GM21447 (cell line): ENCODE data around the gene TCF15.
"Not testable (repeated sequence)": the region's sequence is repeated elsewhere in the genome, so short reads cannot be mapped to it uniquely, and the experiment has no call there.

Experiments used
- ATAC-seq: cut with Tn5 transposase; IDR thresholded peaks from one replicate; pipeline ENCODE4 v1.9.1; 2021; ENCODE audit not compliant: unreplicated experiment

TCF15 gene

DNA sequence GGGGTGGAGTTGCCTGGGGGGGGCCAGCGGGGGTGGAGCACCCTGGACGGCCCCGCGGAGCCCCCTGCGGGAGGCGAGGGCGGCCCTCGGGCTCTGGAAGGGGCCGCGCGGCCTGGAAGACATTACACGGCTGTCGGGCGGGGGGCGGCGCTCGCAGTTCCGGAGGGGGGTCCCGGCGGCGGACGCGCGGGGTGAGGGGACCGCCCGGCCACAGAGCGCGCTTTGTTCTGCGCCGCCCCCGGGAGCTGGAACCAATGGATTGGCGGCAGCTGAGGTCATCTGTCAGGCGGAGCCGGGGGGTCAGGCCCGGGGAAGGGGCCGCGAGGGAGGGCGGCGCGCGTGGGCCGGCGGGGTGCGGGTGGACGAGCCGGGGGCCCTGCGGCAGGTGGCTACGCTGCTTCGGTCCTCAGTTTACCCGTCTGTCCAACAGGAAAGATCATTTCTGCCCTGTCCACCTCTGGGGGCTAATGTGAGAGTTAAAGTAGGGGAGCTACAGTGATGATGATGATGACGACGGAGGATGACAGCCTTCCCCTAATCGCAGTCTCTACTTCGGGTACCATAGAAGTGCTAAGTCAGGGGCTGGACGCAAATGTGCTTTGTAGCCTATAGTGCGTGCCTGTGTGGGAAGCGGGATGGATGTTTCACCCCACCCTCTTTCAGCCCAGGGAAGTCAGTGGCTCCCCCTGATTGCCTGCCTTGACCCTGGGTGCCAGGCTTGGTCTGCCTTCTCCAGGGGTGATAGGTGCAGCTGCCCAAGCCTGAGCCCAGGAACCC is 32.5 kb upstream of the TCF15 start:
- no peak for ATAC-seq

DNA sequence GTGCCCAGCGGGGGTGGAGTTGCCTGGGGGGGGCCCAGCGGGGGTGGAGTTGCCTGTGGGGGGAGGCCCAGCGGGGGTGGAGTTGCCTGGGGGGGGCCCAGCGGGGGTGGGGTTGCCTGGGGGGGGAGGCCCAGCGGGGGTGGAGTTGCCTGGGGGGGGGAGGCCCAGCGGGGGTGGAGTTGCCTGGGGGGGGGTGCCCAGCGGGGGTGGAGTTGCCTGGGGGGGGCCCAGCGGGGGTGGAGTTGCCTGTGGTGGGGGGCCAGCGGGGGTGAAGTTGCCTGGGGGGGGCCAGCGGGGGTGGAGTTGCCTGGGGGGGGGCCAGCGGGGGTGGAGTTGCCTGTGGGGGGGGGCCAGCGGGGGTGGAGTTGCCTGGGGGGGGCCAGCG is 31.9 kb upstream of the TCF15 start:
- ATAC-seq: not testable (repeated sequence)

DNA sequence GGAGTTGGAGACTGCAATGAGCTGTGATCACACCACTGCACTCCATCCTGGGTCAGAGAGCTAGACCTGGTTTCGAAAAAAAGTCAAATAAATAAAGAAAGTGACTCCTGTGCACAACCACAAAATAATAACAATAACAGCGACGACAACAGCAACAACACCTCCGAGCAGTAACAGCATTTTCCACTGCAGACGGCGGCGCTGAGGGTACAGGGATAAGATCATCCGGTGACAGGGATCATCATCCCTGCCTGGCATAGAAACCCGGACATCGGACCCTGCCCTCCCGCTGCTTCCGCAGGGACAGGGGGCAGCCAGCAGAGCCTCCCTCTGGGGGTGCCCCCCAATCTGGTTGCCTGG is 31.4 kb upstream of the TCF15 start:
- ATAC-seq: no peak

DNA sequence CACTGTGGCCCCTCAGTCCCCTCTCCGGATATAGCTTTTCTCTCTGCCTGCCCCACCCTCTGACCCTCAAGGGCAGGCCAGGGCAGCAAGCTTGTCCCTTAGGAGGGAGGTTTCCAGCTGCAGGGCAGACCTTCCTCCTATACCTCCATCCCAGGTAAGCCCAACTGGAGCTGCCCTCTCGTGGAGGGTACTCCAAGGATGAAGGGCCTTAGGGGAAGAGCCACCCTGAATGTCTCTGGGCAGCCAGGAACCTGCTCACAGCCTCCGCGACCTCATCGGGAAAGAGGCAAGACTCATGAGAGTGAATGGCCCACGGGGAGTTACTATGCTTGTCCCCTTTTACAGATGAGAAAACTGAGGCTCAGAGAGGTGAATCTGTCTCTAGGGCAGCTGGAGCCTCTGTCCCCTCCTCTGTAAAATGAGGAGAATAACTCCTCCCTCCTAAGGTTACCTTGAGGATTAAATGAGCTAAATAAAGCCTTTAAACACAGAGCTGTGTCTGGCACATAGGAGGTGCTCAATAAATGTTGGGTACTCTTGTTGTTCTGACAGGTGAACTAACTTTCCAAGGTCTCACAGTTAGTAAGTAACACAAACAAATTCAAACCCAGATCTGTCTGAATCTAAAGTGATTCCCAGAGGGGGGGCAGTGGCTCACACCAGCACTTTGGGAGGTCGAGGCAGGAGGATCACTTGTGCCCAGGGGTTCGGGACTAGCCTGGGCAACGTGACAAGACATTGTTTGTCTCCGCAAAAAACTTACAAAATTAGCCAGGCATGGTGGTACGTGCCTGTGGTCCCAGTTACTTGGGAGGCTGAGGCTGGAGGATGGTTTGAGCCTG is 30.8 kb upstream of the TCF15 start:
- ATAC-seq: no peak

DNA sequence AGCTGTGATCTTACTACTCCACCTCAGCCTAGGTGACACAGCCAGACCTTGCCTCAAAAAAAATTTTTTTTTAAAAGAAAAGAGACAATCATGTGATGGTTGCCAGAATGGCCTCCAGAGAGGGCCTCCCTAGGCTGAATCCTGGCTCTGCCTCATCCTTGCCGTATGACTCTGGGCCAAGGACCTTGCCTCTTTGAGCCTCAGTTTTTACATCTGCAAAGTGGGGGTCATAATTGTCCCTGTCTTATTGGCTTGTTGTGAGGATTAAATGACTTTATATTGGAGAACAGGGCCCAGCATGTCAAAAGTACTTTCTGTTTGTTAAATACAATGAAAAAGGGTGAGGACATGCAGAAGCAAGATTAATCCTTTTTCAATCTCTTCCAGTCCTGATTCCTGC is 28.5 kb upstream of the TCF15 start:
- no peak for ATAC-seq

DNA sequence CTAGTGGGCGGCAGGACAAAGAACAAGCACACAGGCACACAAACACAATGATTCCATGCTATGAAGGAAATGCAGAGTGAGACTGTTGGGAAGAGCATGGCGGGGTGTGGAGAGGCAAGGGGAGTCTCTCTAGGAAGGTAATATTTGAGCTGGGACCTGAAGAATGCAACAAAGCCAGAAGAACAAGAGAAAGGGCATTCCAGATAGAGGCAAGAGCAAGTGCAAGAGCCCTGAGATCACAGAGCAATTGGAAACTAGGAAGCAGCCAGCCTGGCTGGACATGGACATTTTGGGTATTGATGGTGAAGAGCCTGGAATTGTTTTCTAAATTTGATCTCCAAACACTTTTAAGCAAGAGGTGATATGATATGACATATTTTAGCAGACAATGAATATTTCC is 27.4 kb upstream of the TCF15 start:
- no peak for ATAC-seq

DNA sequence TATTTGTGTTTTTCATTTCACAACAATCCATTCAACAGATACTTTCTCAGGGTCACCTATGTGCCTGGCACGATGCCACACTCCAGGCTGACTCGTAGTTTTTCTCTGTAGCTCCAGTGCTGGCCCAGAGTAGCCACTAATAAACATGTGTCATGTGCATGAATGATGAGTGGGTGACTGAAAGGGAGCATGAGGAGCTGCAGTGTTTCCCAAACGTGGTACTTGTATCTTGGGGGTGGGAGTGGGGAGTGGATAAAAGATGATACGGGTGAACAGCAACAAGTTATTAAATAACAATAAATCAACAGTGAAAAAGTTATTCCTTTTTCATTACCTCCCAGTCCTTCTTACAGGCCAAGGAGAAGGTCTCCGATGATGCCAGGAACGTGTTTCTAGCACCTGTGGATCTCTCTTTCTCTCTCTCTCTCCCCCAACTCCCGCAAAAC is 25.8 kb upstream of the TCF15 start:
- ATAC-seq: no peak

DNA sequence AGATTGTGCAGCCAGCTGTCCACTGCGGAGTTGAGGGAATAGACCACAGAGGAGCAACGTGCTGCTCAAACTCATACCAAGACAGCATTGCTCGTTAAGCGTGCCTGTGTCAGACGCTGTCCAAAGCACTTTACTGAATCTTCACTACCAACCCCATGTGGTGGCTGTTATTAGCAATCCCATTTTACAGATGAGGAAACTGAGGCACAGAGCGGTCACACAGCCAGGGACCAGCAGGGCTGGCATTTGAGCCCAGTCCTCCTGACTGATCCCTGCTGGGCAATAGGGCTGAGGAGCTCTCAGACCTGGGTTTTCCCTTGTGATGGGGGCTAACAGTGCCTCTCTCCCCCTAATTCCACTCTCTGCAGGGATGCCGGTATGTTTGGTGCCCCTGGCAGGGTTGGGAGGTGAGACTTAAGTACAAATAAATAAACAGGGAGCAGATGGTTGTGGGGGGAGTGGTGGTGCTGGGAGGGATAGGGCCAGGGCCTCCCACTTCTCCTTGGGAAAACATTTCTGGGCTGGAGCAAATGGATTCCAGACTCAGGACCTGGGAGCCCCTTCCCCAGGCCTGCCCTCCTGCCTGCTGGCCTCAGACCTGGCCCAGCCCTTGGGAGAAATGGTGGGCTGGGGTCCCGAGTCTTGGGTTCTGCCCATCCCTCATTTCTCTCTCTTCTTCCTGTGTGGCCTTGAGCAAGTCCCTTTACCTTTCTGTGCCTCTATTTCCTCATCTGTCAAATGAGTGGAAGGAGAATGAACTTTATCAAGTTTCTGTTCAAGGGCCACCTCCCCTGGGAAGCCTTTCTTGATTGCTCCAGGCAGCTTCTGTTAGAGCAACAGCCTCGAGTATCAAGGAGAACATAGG is 25.2 kb upstream of the TCF15 start:
- no peak for ATAC-seq

DNA sequence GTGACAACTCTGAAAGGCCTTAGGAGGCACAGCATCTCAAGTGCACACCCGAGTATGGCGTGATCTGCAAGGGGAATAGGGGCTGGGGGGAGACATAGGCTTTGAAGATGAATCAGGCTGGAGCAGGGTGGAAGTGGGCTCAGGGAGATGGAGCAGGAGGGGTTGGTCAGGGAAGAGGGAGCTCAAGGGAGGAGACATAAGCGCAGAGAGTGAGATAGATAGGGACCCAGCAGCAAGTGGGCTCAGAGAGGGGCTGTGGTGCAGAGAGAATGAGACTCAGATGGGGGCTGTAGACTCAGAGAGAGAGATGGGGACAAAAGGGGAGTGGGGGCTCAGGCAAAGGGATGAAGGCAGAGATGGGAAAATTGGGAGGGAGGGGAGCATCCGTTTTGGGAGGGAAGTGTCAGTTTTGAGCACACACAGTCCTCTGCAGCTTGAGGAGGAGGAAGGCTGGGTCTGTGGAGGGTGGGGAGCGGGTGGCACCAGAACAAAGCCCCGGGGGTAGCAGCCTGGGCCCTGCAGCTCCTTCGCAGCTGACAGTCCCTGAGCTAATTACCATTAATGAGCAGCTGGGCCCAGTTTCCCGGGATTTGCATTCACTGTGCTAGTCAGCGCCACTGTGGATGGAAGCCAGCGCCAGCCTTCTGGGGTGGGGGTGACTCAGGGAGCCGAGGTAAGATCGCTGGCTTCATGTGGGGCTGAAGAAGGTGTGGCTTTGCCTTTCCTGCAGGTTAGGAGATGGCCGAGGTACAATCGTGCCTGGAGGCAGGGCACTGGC is 24.2 kb upstream of the TCF15 start:
- ATAC-seq: no peak

DNA sequence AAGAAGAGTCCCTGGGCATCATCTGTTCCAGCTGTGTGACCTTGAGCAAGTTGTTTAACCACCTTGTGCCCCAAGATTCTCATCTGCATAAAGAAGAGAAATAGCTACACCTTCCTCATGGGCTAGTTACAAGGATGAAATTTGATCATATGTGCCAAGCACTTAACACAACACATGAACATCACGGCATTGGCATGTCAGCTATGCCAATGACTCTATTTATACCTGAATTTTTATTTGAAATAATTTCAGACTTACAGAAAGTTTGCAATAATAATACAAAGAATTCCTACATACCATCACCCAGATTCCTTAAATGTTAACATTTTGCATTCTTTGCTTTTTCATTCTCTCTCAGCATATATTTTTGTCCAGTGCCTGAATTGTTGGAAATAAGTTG is 21.0 kb upstream of the TCF15 start:
- no peak for ATAC-seq

DNA sequence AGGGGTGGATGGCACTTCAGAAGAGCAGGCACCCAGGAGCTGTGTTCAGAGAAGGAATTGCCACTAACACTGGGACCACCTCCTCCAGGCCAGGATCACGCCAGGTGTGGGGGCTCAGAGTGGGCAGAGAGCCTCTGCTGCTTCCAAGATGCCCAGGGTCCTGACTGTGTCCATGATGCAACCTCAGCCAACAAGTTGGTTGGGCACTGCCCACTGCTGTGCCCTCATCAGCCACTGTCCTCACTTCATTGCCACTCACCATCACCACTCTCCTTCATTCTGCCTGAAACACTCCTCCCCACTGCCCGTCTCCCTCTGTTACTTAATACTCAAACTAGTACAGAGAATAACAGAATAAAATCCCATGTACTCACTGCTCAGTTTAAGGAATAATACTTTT is 16.5 kb upstream of the TCF15 start:
- no peak for ATAC-seq

DNA sequence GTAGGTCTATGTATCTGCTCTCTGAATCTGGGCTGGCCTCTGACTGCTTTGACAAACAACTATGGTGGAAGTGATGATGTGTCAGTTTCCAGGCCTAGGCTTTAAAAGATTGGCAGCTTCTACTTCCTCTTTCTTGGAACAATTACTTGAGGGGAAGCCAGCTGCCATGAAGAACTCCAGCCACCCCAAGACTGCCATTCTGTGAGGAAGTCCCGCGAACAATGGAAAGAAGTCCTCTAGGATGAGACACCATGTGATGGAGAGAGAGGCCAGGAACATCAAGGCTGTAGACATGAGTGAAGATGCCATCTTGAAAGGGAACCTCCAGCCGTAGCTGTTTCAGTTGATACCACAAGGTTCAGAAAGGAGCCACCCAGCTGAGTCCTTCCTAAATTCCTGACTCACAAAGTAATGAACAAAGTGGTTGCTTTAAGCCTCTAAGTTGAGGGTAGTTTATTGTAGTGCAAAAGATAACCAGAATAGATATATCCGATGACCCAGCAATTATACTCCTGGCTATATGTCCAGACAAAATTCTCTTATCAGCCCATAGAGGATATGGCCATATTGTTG is 15.3 kb upstream of the TCF15 start:
- ATAC-seq: no peak

DNA sequence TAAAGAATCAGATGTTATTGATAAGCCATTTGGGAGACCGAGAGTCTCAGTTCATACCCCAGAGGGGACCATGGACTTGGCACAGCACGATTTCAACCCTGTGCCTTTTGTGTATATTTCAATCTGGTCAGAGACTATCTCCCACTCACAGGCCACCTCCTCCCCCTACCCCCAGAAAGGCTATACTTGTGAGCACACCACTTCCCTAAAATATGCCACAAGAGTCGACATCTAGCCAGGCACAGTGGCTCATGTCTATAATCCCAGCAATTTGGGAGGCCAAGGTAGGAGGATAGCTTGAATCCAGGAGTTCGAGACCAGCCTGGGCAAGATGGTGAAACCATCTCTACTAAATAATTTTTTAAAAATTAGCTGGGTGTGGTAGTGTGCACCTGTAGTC is 13.6 kb upstream of the TCF15 start:
- no peak for ATAC-seq

DNA sequence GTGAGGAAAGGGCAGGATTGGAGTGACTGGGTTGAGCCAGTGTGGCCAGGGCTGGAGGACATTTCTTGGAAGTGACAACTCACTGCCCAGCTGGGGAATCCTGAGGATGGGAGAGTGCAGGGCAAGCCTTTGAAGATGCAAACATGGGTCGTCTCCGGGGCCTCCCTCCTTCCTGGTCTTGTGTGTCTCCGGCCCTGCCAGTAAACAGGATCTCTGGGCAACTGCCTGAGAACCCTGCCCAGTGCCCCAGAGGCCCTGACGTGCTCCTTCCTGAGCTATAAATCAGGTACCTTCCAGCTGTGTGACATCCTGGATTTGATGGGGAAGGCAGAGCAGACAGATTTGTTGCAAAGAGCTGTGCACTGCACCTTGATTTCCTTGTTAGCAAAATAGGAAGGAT is 12.9 kb upstream of the TCF15 start:
- no peak for ATAC-seq

DNA sequence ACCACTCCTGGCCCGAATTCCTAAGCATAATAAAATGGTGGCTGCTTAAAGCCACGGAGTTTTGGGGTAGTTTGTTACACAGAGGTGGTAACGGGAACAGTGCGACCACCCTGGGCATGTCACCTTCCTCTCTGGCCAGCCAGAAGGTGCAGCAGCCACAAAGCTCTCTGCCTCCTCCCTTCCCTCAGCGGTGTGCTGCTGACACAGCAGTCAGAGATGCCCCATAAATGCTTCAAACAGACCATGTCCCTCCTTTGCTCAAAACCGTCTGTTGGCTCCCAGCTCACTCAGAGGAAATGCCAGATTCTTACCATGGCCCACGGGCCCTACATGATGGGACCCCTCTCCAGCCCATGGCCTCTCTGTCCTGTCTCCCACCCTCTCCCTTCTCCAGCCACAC is 12.1 kb upstream of the TCF15 start:
- no peak for ATAC-seq

DNA sequence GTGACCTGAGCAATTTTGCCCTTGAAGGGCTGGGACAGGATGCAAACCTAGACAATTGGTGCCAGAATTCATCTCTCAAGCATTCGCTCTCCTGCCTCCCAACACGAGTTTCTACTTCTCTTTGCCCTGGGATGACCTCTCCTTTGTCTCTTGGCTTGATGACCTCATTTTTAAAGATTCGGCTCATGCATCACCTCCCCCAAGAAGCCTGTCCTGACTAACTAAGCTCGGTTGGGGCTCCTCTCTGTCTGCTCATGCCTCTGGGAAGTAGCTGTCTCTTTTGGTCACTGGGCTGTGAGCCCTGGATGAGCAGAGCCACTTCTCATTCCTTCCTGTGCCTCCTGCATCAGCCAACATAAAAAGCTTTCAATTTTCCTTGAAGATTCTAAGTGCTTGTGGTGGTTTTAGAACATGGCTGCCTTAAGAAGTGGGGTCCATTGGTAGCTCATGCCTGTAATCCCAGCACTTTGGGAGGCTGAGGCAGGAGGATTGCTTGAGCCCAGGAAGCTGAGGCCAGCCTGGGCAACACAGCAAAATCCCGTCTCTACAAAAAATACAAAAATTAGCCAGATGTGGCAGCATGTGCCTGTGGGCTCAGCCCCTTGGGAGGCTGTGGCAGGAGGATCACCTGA is 11.1 kb upstream of the TCF15 start:
- no peak for ATAC-seq

DNA sequence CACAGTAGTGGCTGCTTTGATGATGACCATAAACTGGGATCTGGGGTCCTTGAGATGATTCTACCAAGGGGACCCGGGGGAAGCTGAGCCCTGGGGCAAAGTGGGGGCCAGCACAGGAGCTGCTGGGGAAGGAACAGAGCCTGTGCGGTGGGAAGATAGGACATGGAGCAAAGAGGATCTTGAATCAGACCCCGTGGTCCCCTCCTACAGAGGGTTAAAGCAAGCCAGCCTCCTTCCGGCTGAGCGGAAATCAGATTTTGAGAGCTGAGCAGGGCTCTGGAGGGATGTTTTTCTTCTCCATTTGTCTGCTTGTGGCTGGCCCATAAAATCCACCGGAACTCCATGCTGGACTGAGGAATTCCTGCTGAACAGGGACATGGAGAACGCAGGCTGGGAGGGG is 10.1 kb upstream of the TCF15 start:
- no peak for ATAC-seq

DNA sequence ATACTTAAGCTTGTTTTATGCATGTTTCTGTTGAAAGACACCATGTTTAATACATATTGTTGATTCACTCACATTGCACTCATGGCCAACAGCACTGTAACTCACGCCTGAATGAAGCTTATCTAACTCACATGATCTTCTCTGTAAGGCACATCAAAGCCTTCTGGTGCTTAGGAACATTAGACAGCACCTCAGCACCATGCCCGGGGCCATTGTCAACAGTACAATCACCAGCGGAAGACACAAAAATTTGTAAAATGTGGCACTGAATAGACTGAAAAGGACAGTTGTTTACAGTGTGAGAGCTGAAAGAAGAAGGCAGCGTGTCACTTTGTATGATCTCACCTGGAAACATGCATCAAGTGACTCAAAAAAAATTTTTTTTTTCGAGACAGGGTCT is 8.9 kb upstream of the TCF15 start:
- no peak for ATAC-seq

DNA sequence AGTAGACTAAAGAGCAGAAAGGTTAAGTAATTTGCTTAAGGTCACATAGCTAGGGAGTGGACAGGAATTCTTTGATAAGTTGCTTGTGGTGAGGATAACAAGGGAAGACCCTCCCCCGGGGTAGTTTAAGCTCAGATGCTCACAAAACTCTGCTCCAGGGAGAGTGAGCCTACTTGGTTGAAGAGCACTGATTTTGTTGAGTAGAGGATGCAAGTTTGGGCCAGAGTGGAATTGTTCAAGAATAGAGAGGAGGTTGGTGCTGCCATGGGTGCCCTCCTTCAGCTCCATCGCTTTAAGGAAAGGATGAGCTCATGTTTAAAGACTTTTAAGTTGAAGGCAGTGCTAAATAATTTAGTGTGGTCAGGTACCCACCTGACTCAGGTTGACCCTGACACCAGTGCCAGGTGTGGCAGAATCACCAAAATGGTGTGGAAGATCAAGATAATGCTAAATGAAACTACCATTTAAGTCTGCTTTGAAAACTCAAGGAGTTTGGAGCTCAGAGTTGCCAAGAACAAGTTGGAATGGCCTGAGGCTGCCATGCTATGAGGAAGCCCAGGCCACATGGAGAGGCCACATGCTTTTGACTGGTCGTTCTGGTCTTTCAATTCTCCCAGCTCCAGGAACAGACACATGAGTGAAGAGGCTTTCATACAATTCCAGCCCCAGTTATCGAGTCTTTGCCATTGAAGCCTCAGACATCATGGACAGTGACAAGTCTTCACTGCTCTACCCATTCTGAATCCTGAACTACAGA is 8.0 kb upstream of the TCF15 start:
- ATAC-seq: no peak
